SKM-1 (cell line): ENCODE data around the gene LY6G6F.
A peak's percentile ranks its signal among the peaks of the same experiment; 100 is the strongest.

Experiments used
- DNase-seq: peaks from one replicate; lab custom pipeline; 2025; ENCODE audit not compliant: unreplicated experiment; lab: John Stamatoyannopoulos, UW

Gene LY6G6F

GRCh38 chr6:31676904-31677303 is 29.8 kb upstream of the LY6G6F start:
- DNase-seq: no peak

- DNase-seq: no peak
Measured at GRCh38 chr6:31677955-31678354, 28.7 kb upstream of the LY6G6F start.

GRCh38 chr6:31680226-31681134 is 26.2 kb upstream of the LY6G6F start, which contains the start of gene LY6G5C:
Gene LY6G5C (minus strand): TSS chr6:31681067. CDS start chr6:31680373, 694 bp downstream.
- peak; percentile 49 for DNase-seq

GRCh38 chr6:31681135-31681671 is 25.5 kb upstream of the LY6G6F start:
- DNase-seq: no peak

- no peak for DNase-seq
Measured at GRCh38 chr6:31683591-31683990, 23.1 kb upstream of the LY6G6F start.

- no peak for DNase-seq
Measured at GRCh38 chr6:31686483-31686882, 20.2 kb upstream of the LY6G6F start.

GRCh38 chr6:31687321-31687720 is 19.3 kb upstream of the LY6G6F start:
- no peak for DNase-seq

GRCh38 chr6:31687860-31688693 is 18.6 kb upstream of the LY6G6F start:
- no peak for DNase-seq

- no peak for DNase-seq
Measured at GRCh38 chr6:31689249-31690110, 17.2 kb upstream of the LY6G6F start.

- DNase-seq: no peak
Measured at GRCh38 chr6:31690231-31691077, 16.2 kb upstream of the LY6G6F start.

- no peak for DNase-seq
Measured at GRCh38 chr6:31691078-31691463, 15.6 kb upstream of the LY6G6F start.

GRCh38 chr6:31691564-31692108 is 15.0 kb upstream of the LY6G6F start:
- DNase-seq: no peak

GRCh38 chr6:31692353-31692752 is 14.3 kb upstream of the LY6G6F start:
- no peak for DNase-seq

- DNase-seq: no peak
Measured at GRCh38 chr6:31692886-31693285, 13.8 kb upstream of the LY6G6F start.

- DNase-seq: no peak
Measured at GRCh38 chr6:31693535-31693934, 13.1 kb upstream of the LY6G6F start.

- DNase-seq: no peak
Measured at GRCh38 chr6:31697555-31697954, 9.1 kb upstream of the LY6G6F start.

GRCh38 chr6:31700740-31701401 is 5.8 kb upstream of the LY6G6F start:
- no peak for DNase-seq

- no peak for DNase-seq
Measured at GRCh38 chr6:31701666-31702404, 4.8 kb upstream of the LY6G6F start.
